HepG2 (cell line): ENCODE data around the gene TRERF1. TPM values are rescaled to one million over a fixed set of nuclear protein-coding genes. Genes with fewer than 3 reads are reported as not detected.

Experiments used
- ATAC-seq: fragments of 200-7000 bp; cut with Tn5 transposase; 3 replicates; pipeline ENCODE4 v1.9.1; 2020; ENCODE audit warnings: mild to moderate bottlenecking, moderate library complexity
- BruUV-seq: library from RNA; stranded (reverse); fragments of 400-500 nt; replicated peaks from 2 replicates; lab custom pipeline; 2021; lab: Mats Ljungman, UMichigan
- CTCF ChIA-PET: fragments of 300-600 bp; formaldehyde crosslinking; extraction: SDS; loops from one replicate; lab custom pipeline; 2021; ENCODE audit warnings: low total read pairs, inconsistent platforms, low intra/inter-chr PET ratio; lab: Yijun Ruan, JAX
- POLR2A ChIA-PET: fragments of 350-600 bp; sonication (Branson Sonifier 250); formaldehyde crosslinking; loops from one replicate; lab custom pipeline; 2020; ENCODE audit warnings: antibody characterized with exemption, inconsistent platforms; lab: Yijun Ruan, JAX
- DNase-seq: peaks from one replicate; pipeline ENCODE4 v3.0.0-alpha.2; 2015; ENCODE audit warnings: low spot score
- FAIRE-seq: peaks from 3 replicates; lab custom pipeline; 2011; peaks lifted over from hg19 to GRCh38; lab: Jason Lieb, UNC
- H2AFZ ChIP-seq: one replicate; pipeline ENCODE4 v1.6.1; 2011; ENCODE audit warnings: low read length, inconsistent platforms
- H3K27ac ChIP-seq: fragments of 300-600 bp; 3 replicates; pipeline ENCODE4 v1.8.0; 2011; ENCODE audit warnings: mixed run types, mild to moderate bottlenecking, mixed read lengths, low read length, inconsistent platforms; ENCODE audit not compliant: insufficient read depth; ENCODE audit errors: extremely low read length
- H3K27me3 ChIP-seq, 2 experiments: fragments of 200-600 bp in 1 of 2; 2 replicates in 1 of 2; 3 replicates in 1 of 2; pipeline versions ENCODE4 v1.6.0 to v1.8.0; 2011; ENCODE audit warnings: low read length in 2 of 2, mild to moderate bottlenecking in 2 of 2, moderate library complexity in 2 of 2, inconsistent platforms in 1 of 2; ENCODE audit not compliant: insufficient read depth in 2 of 2, control insufficient read depth in 1 of 2
- H3K36me3 ChIP-seq, 2 experiments: fragments of 200-600 bp in 1 of 2; replicated peaks in 1 of 2; 2 replicates in 1 of 2; 3 replicates in 1 of 2; pipeline versions ENCODE4 v1.5.1 to v1.8.0; 2011; ENCODE audit warnings: low read length in 2 of 2, inconsistent platforms in 1 of 2; ENCODE audit not compliant: insufficient read depth in 2 of 2, control insufficient read depth in 1 of 2
- H3K4me1 ChIP-seq: 2 replicates; pipeline ENCODE4 v1.5.1; 2012; ENCODE audit warnings: low read length, inconsistent platforms; ENCODE audit not compliant: insufficient read depth
- H3K4me2 ChIP-seq: 2 replicates; pipeline ENCODE4 v1.6.0; 2011; ENCODE audit warnings: low read depth, low read length, inconsistent platforms
- H3K4me3 ChIP-seq, 3 experiments: fragments of 200-600 bp in 1 of 3; sonication (generic), shearing (Covaris generic) in 1 of 3; replicated peaks in 1 of 3; 2 replicates each; pipeline ENCODE4 v1.5.1; 2011 to 2016; ENCODE audit warnings: low read length in 3 of 3, inconsistent platforms in 2 of 3, low read depth in 2 of 3, mild to moderate bottlenecking in 2 of 3, control low read depth in 1 of 3, mixed read lengths in 1 of 3; ENCODE audit not compliant: insufficient read depth in 1 of 3
- H3K79me2 ChIP-seq: one replicate; pipeline ENCODE4 v1.6.1; 2011; ENCODE audit warnings: low read length, inconsistent platforms; ENCODE audit not compliant: insufficient read depth
- H3K9ac ChIP-seq: 2 replicates; pipeline ENCODE4 v1.6.0; 2011; ENCODE audit warnings: mild to moderate bottlenecking, low read depth, low read length, inconsistent platforms; ENCODE audit not compliant: insufficient read depth
- H3K9me3 ChIP-seq: 2 replicates; pipeline ENCODE4 v1.5.1; 2012; ENCODE audit warnings: mild to moderate bottlenecking, low read length
- H4K20me1 ChIP-seq: 2 replicates; pipeline ENCODE4 v1.6.0; 2011; ENCODE audit warnings: inconsistent platforms, mild to moderate bottlenecking, low read length, moderate library complexity; ENCODE audit not compliant: insufficient read depth
- ARID3A ChIP-seq: IDR thresholded peaks from 2 replicates; pipeline ENCODE4 v1.6.1; 2012; ENCODE audit warnings: low read depth, low read length, improper control_type of control experiment
- CBX2 ChIP-seq, 2 experiments: fragments of 200-600 bp in 1 of 2; sonication (generic); formaldehyde crosslinking in 1 of 2; IDR thresholded peaks; 2 replicates each; pipeline versions ENCODE4 v1.7.0 to v1.8.1; 2018 to 2022; ENCODE audit warnings: low read depth in 2 of 2, low read length in 1 of 2, mild to moderate bottlenecking in 1 of 2, missing genetic modification reagents in 1 of 2
- CENPT ChIP-seq: sonication (generic); formaldehyde crosslinking; IDR thresholded peaks from 2 replicates; pipeline ENCODE4 v1.8.0; 2022; ENCODE audit warnings: low read depth, mild to moderate bottlenecking, moderate library complexity, missing genetic modification reagents
- JARID2 ChIP-seq: sonication (generic); formaldehyde crosslinking; IDR thresholded peaks from 2 replicates; pipeline ENCODE4 v1.8.1; 2023; ENCODE audit warnings: missing genetic modification reagents, inconsistent platforms; ENCODE audit not compliant: insufficient replicate concordance
- KDM3A ChIP-seq: IDR thresholded peaks from 2 replicates; pipeline ENCODE4 v1.6.1; 2018; ENCODE audit warnings: low read depth, missing compliant biosample characterization
- NCOA1 ChIP-seq: sonication (generic); formaldehyde crosslinking; IDR thresholded peaks from 2 replicates; pipeline ENCODE4 v1.9.0; 2021; ENCODE audit warnings: missing genetic modification reagents
- SNAPC5 ChIP-seq: sonication (generic); formaldehyde crosslinking; IDR thresholded peaks from 2 replicates; pipeline ENCODE4 v1.8.1; 2023; ENCODE audit warnings: mild to moderate bottlenecking, missing genetic modification reagents, borderline replicate concordance
- ZBTB14 ChIP-seq: sonication (generic); formaldehyde crosslinking; IDR thresholded peaks from 2 replicates; pipeline ENCODE4 v1.4.0; 2020; ENCODE audit warnings: missing genetic modification reagents
- ZMAT3 ChIP-seq: sonication (generic); formaldehyde crosslinking; conservative IDR thresholded peaks from 2 replicates; pipeline ENCODE4 v1.7.0; 2021; ENCODE audit warnings: missing genetic modification reagents
- ZNF263 ChIP-seq: sonication (generic); formaldehyde crosslinking; IDR thresholded peaks from 2 replicates; pipeline ENCODE4 v1.4.0; 2020; ENCODE audit warnings: missing genetic modification reagents
- ZNF362 ChIP-seq: sonication (generic); formaldehyde crosslinking; IDR thresholded peaks from 2 replicates; pipeline ENCODE4 v1.4.0; 2020; ENCODE audit warnings: missing genetic modification reagents, mild to moderate bottlenecking, borderline replicate concordance
- WGBS: methylation state at CpG from one replicate; pipeline ENCODE4 v1.1.6; 2017; ENCODE audit warnings: low lambda C conversion rate; 5-methylcytosine and 5-hydroxymethylcytosine counted together
- in situ Hi-C: cut with HindIII; loops from 2 replicates; pipeline ENCODE4 v1.10.0; 2017; ENCODE audit warnings: low pct_unique_long_range_greater_than_20kb; ENCODE audit not compliant: extremely low pct_ligation_motif_present
- intact Hi-C: fragments of 100-400 bp; cut with micrococcal nuclease; formaldehyde crosslinking; loops from one replicate; pipeline ENCODE4 v1.10.0; 2022; ENCODE audit not compliant: unreplicated experiment
- polyA plus RNA-seq, 8 experiments: library from polyadenylated mRNA; depleted of rRNA in 3 of 8; stranded (reverse) in 7 of 8; unstranded in 1 of 8; fragments of >200 nt; fragmentation: Illumina TruSeq in 4 of 8; extraction: Trizol in 4 of 8; gene quantifications; 2 replicates each; pipeline versions ENCODE4 v1.2.1 to v1.2.3, GENCODE V29; 2011 to 2016; ENCODE audit warnings: low read depth in 4 of 8, missing spikeins in 1 of 8, mixed read lengths in 1 of 8; ENCODE audit not compliant: insufficient read depth in 1 of 8
- total RNA-seq, 5 experiments: library from RNA; depleted of rRNA; stranded (reverse); fragments of >200 nt; fragmentation: Illumina TruSeq; extraction: Trizol; gene quantifications; 2 replicates each; pipeline ENCODE4 v1.2.3, GENCODE V29; 2016; ENCODE audit warnings: low read depth in 1 of 5
- TF ChIP-seq, protein P1 (sequence below): sonication (generic); formaldehyde crosslinking; IDR thresholded peaks from 2 replicates; pipeline ENCODE4 v1.4.0; 2020; ENCODE audit warnings: missing genetic modification reagents

TRERF1 gene
- total and polyA plus RNA-seq, 2 of the 13 experiments (the other 11 are each of a cell fraction or from before 2014, with no cell fraction given), result 0.02 TPM; not detected in 1

GRCh38 chr6:42336431-42336830 is 115.3 kb downstream of the TRERF1 start:
- ChIA-PET POLR2A (no interaction called here), CTCF (no interaction called here)
- FAIRE-seq, result no peak
- Histone ChIP-seq H4K20me1 (no peaks in the 10 kb centered on the region), H3K36me3 (no peaks in the 10 kb centered on the region), H3K4me3 (no peak overlapping the region), H3K27me3 (peaks cover under 1 to 36% of the 10 kb centered on the region in 2 experiments; a peak in 4 of 5 replicates), H3K9me3 (no peaks in the 10 kb centered on the region), H3K4me2 (no peak overlapping the region), H3K4me1 (no peaks in the 10 kb centered on the region), H3K79me2 (no peaks in the 10 kb centered on the region), H2AFZ (no peak overlapping the region), H3K27ac (no peak overlapping the region), H3K9ac (no peak overlapping the region)
- WGBS, result 32% methylated on average over 5 of the region's 5 CpGs
- ATAC-seq, result no peak
- no TSS peak for BruUV-seq
- no peak for DNase-seq
- in situ Hi-C loops (no loop called here), intact Hi-C loops (no loop called here)
- TF ChIP-seq ZNF362 (CRISPR knock-in tag) (no peak), ZNF263 (no peak), JARID2 (no peak), CENPT (CRISPR knock-in tag) (no peak), ZMAT3 (no peak), SNAPC5 (CRISPR knock-in tag) (no peak), CBX2 (IDR thresholded peaks at IDR 0.05; ENCODE audit: low read depth, low read length) (no peak), CBX2 (CRISPR knock-in tag; IDR thresholded peaks at IDR 0.05; ENCODE audit: low read depth) (no peak), ZBTB14 (no peak), KDM3A (CRISPR knock-in tag) (no peak), ARID3A (no peak), NCOA1 (CRISPR knock-in tag) (no peak)
- TF ChIP-seq, protein P1, sequence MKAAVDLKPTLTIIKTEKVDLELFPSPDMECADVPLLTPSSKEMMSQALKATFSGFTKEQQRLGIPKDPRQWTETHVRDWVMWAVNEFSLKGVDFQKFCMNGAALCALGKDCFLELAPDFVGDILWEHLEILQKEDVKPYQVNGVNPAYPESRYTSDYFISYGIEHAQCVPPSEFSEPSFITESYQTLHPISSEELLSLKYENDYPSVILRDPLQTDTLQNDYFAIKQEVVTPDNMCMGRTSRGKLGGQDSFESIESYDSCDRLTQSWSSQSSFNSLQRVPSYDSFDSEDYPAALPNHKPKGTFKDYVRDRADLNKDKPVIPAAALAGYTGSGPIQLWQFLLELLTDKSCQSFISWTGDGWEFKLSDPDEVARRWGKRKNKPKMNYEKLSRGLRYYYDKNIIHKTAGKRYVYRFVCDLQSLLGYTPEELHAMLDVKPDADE (CRISPR knock-in tag), result no peak
